ENCODE results near the gene PYGL. TPM values are rescaled to one million over a fixed set of nuclear protein-coding genes. Genes with fewer than 3 reads are reported as not detected.
A peak's percentile ranks its signal among the peaks of the same experiment; 100 is the strongest.

PYGL gene
- total and polyA plus RNA-seq, 2 experiments from 2014 or later, result 57.6 to 93.8 TPM

GRCh38 chr14:50910495-50911420 is 33.5 kb downstream of the PYGL start:
- Histone ChIP-seq H2AFZ (no peak overlapping the region), H4K20me1 (replicated peaks; ENCODE audit: insufficient read depth) (0 out of 2 replicates have a peak, but pooled peaks cover 2% of the 10 kb centered on the region), H3K27me3 (ENCODE audit: insufficient read depth) (no peaks in the 10 kb centered on the region), H3K36me3 (ENCODE audit: insufficient read depth) (peaks cover 22% of the 10 kb centered on the region), H3K4me3 (no peak overlapping the region), H3F3A (replicated peaks; ENCODE audit: low read depth) (no peaks in the 10 kb centered on the region; the same call in 1 of the 2 replicates), H3K9me2 (ENCODE audit: insufficient read depth) (0 out of 2 replicates have a peak, but pooled peaks cover 4% of the 10 kb centered on the region), H3K4me2 (peak overlapping the region; percentile 21; the same call in 1 of the 2 replicates), H3K4me1 (ENCODE audit: insufficient read depth) (peaks cover 36% of the 10 kb centered on the region), H3K27ac (ENCODE audit: low read depth) (peak overlapping the region; percentile 60; the same call in 1 of the 2 replicates), H3K79me2 (replicated peaks; ENCODE audit: insufficient read depth) (no peaks in the 10 kb centered on the region)
- DNase-seq (ENCODE audit: low spot score), result peak; percentile 51
- TF ChIP-seq, protein P1, sequence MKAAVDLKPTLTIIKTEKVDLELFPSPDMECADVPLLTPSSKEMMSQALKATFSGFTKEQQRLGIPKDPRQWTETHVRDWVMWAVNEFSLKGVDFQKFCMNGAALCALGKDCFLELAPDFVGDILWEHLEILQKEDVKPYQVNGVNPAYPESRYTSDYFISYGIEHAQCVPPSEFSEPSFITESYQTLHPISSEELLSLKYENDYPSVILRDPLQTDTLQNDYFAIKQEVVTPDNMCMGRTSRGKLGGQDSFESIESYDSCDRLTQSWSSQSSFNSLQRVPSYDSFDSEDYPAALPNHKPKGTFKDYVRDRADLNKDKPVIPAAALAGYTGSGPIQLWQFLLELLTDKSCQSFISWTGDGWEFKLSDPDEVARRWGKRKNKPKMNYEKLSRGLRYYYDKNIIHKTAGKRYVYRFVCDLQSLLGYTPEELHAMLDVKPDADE (IDR thresholded peaks at IDR 0.05), result 0 out of 2 replicates have a peak, but pooled peaks have one; percentile 13
- TF ChIP-seq ZNF114 (CRISPR knock-in tag; IDR thresholded peaks at IDR 0.05) (no peak), CTCF (conservative IDR thresholded peaks at IDR 0.05; ENCODE audit: low read depth in 2 of 2) (no peak), NANOG (IDR thresholded peaks at IDR 0.05; ENCODE audit: borderline replicate concordance) (peak; percentile 50; the same call in 1 of the 2 replicates), ZNF331 (CRISPR knock-in tag; IDR thresholded peaks at IDR 0.05; ENCODE audit: low read depth) (no peak)
- Mint-ChIP-seq H3K36me3 (ENCODE audit: low read depth) (peaks cover 56% of the 10 kb centered on the region), H3K27me3 (ENCODE audit: insufficient read depth, low read depth, poor library complexity) (no peaks in the 10 kb centered on the region), H3K9me3 (no peaks in the 10 kb centered on the region), H3K4me3 (no peak overlapping the region), H3K27ac (no peak overlapping the region), H3K4me1 (peaks cover 33% of the 10 kb centered on the region)
- ATAC-seq, result peak; percentile 44; the same call in 2 of the 3 replicates

GRCh38 chr14:50906326-50907065 is 37.8 kb downstream of the PYGL start:
- peaks cover 32% of the 10 kb centered on the region for H3K4me1 Mint-ChIP-seq
- no peak for DNase-seq (ENCODE audit: low spot score)
- ATAC-seq, result no peak
- H3F3A ChIP-seq (replicated peaks; ENCODE audit: low read depth), result no peaks in the 10 kb centered on the region; the same call in 1 of the 2 replicates
- H3K9me2 ChIP-seq (ENCODE audit: insufficient read depth), result 0 out of 2 replicates have a peak, but pooled peaks cover 1% of the 10 kb centered on the region
- H3K27ac ChIP-seq (ENCODE audit: low read depth), result no peak overlapping the region
- no peak overlapping the region for H3K4me3 ChIP-seq
- peaks cover 56% of the 10 kb centered on the region for H3K36me3 Mint-ChIP-seq (ENCODE audit: low read depth)
- H2AFZ ChIP-seq, result no peak overlapping the region
- peaks cover 10% of the 10 kb centered on the region for H3K36me3 ChIP-seq (ENCODE audit: insufficient read depth)
- 0 out of 2 replicates have a peak, but pooled peaks cover 2% of the 10 kb centered on the region for H4K20me1 ChIP-seq (replicated peaks; ENCODE audit: insufficient read depth)
- TF ChIP-seq CTCF (conservative IDR thresholded peaks at IDR 0.05; ENCODE audit: low read depth in 2 of 2) (no peak), EZH2phosphoT487 (IDR thresholded peaks at IDR 0.05; ENCODE audit: unreplicated experiment) (no peak), NANOG (IDR thresholded peaks at IDR 0.05; ENCODE audit: borderline replicate concordance) (no peak)
- TF ChIP-seq, protein P1 (IDR thresholded peaks at IDR 0.05), result no peak
- H3K27me3 ChIP-seq (ENCODE audit: insufficient read depth), result no peaks in the 10 kb centered on the region
- H3K79me2 ChIP-seq (replicated peaks; ENCODE audit: insufficient read depth), result no peaks in the 10 kb centered on the region
- no peak overlapping the region for H3K27ac Mint-ChIP-seq
- H3K4me1 ChIP-seq (ENCODE audit: insufficient read depth), result peaks cover 39% of the 10 kb centered on the region
- H3K4me2 ChIP-seq, result peak overlapping the region; percentile 46; the same call in 1 of the 2 replicates
- no peaks in the 10 kb centered on the region; the same call in 2 of the 3 replicates for H3K9me3 Mint-ChIP-seq
- no peak overlapping the region for H3K4me3 Mint-ChIP-seq
- H3K27me3 Mint-ChIP-seq (ENCODE audit: insufficient read depth, low read depth, poor library complexity), result peaks cover 2% of the 10 kb centered on the region

Measured in GM23338 (cell line).